ENCODE results near the gene RTF1. TPM values are rescaled to one million over a fixed set of nuclear protein-coding genes. Genes with fewer than 3 reads are reported as not detected.

RTF1 gene
- total RNA-seq, 1 experiment from 2014 or later = 49.5 TPM

- peak within 1 kb of the TSS; percentile 60 to 84 for H3K4me3 Mint-ChIP-seq
- WGBS (ENCODE audit: extremely low coverage, insufficient read length, low lambda C conversion rate) = no CpG with 5 or more reads among the region's 33 CpGs
- Histone ChIP-seq H3K27ac (ENCODE audit: insufficient read length, low read depth, low read length) (no peak within 1 kb of the TSS), H4K8ac (replicated peaks; ENCODE audit: insufficient read length, low read depth, low read length) (no peak within 1 kb of the TSS), H2BK5ac (ENCODE audit: insufficient read length, low read length) (no peak within 1 kb of the TSS), H2AK5ac (ENCODE audit: insufficient read length, low read length) (no peak within 1 kb of the TSS), H2BK20ac (ENCODE audit: low read depth, low read length, poor library complexity, severe bottlenecking) (no peak within 1 kb of the TSS), H3K4me2 (ENCODE audit: insufficient read depth, insufficient read length, low read length) (peak within 1 kb of the TSS; percentile 87), H2AFZ (ENCODE audit: low read length) (no peak within 1 kb of the TSS), H4K91ac (ENCODE audit: insufficient read length, low read depth, low read length) (no peak within 1 kb of the TSS), H3T11ph (ENCODE audit: low read length) (no peak within 1 kb of the TSS), H4K5ac (ENCODE audit: insufficient read length, low read depth, low read length) (no peak within 1 kb of the TSS), H3K9ac (ENCODE audit: extremely low read depth, insufficient read length, low read length) (no peak within 1 kb of the TSS), H2BK12ac (ENCODE audit: insufficient read length, low read depth, low read length) (no peak within 1 kb of the TSS), H3K23ac (ENCODE audit: insufficient read length, low read depth, low read length) (no peak within 1 kb of the TSS), H3K56ac (ENCODE audit: insufficient read length, low read depth, low read length) (no peak within 1 kb of the TSS), H3K23me2 (ENCODE audit: insufficient read length, low read depth, low read length, poor library complexity, severe bottlenecking) (peaks cover 11% of the 10 kb centered on the region), H3K27me3 (ENCODE audit: insufficient read depth, low read length) (peaks cover 30% of the 10 kb centered on the region), H2BK120ac (ENCODE audit: low read depth, low read length, poor library complexity, severe bottlenecking) (no peak within 1 kb of the TSS), H3K14ac (ENCODE audit: insufficient read depth, low read length) (no peak within 1 kb of the TSS; the same call in 1 of the 2 replicates), H3K18ac (ENCODE audit: insufficient read length, low read depth, low read length) (no peak within 1 kb of the TSS), H4K20me1 (ENCODE audit: control insufficient read depth, insufficient read depth, insufficient read length) (no peaks in the 10 kb centered on the region), H3K79me2 (ENCODE audit: insufficient read depth, low read length) (no peaks in the 10 kb centered on the region), H3K4me1 (ENCODE audit: insufficient read depth, low read length) (no peaks in the 10 kb centered on the region), H2BK15ac (ENCODE audit: low read depth, low read length) (no peak within 1 kb of the TSS; the same call in 1 of the 2 replicates), H3K4ac (ENCODE audit: low read depth, low read length) (no peak within 1 kb of the TSS), H3K79me1 (ENCODE audit: insufficient read depth, low read depth, low read length, poor library complexity, severe bottlenecking) (no peaks in the 10 kb centered on the region), H3K9me3 (ENCODE audit: control insufficient read depth, low read depth, low read length) (no peaks in the 10 kb centered on the region)
- H3K4me1 Mint-ChIP-seq = peaks cover 23 to 27% of the 10 kb centered on the region in 2 experiments
- H3K9me3 Mint-ChIP-seq = no peaks in the 10 kb centered on the region; a peak in 1 of 5 replicates
- peak; percentile 73 for DNase-seq
- TF ChIP-seq CTCF (conservative IDR thresholded peaks at IDR 0.05) = no peak
- peaks cover 16 to 20% (median 19%) of the 10 kb centered on the region in 3 experiments for H3K36me3 Mint-ChIP-seq (ENCODE audit: insufficient read depth in 1 of 3, low read depth in 3 of 3)
- no peak within 1 kb of the TSS for H3K27ac Mint-ChIP-seq
- peaks cover 64% of the 10 kb centered on the region for H3K27me3 Mint-ChIP-seq (ENCODE audit: low read depth)
Measured at GRCh38 chr15:41513506-41514227, 96.8 kb downstream of the RTF1 start, which contains the start of gene LTK. Gene LTK (minus strand): TSS chr15:41513827. CDS start chr15:41513709, 118 bp downstream.
